Activated CD4-positive, alpha-beta memory T cell treated with anti-CD3 and anti-CD28 coated beads for 36 hours (primary cell): ENCODE results near the gene S100A6. TPM values are rescaled to one million over a fixed set of nuclear protein-coding genes. Genes with fewer than 3 reads are reported as not detected.

Experiments used
- CTCF ChIA-PET: fragments of 350-600 bp; sonication (Branson Sonifier 250); formaldehyde crosslinking; loops from one replicate; lab custom pipeline; 2021; ENCODE audit warnings: antibody characterized with exemption, inconsistent platforms; lab: Charles Lee
- POLR2A ChIA-PET: fragments of 350-600 bp; sonication (Branson Sonifier 250); formaldehyde crosslinking; loops from one replicate; lab custom pipeline; 2021; ENCODE audit warnings: antibody characterized with exemption; lab: Charles Lee
- DNase-seq: peaks from one replicate; pipeline ENCODE4 v3.0.0-alpha.2; 2020
- H3K27ac Mint-ChIP-seq: one replicate; pipeline ENCODE4 v1.8.0; 2021; ENCODE audit warnings: mixed read lengths
- H3K27me3 Mint-ChIP-seq: one replicate; pipeline ENCODE4 v1.8.0; 2021; ENCODE audit warnings: mixed read lengths
- H3K36me3 Mint-ChIP-seq: one replicate; pipeline ENCODE4 v1.8.0; 2021; ENCODE audit warnings: mixed read lengths
- H3K4me1 Mint-ChIP-seq: one replicate; pipeline ENCODE4 v1.8.0; 2021; ENCODE audit warnings: low read depth, mixed read lengths
- H3K4me3 Mint-ChIP-seq: one replicate; pipeline ENCODE4 v1.8.0; 2021; ENCODE audit warnings: mild to moderate bottlenecking, mixed read lengths
- H3K9me3 Mint-ChIP-seq: one replicate; pipeline ENCODE4 v1.8.0; 2021; ENCODE audit warnings: mixed read lengths
- intact Hi-C: fragments of 100-400 bp; cut with micrococcal nuclease; formaldehyde crosslinking; loops from one replicate; pipeline ENCODE4 v1.15.1; 2023
- total RNA-seq, 2 experiments: library from RNA; stranded (reverse); gene quantifications; one replicate each; pipeline ENCODE4 v1.2.3, GENCODE V29; 2021

The S100A6 gene
- total RNA-seq, 2 experiments from 2014 or later = 503 to 513 TPM

GRCh38 chr1:153494976-153495535 is 40.7 kb downstream of the S100A6 start:
- no peaks in the 10 kb centered on the region for H3K4me1 Mint-ChIP-seq
- H3K36me3 Mint-ChIP-seq = no peaks in the 10 kb centered on the region
- intact Hi-C loops = loop anchor here (1.0 kb wide), 2 partner anchors 30 to 143 kb away; no protein-coding TSS in a partner anchor
- H3K4me3 Mint-ChIP-seq = no peak overlapping the region
- H3K27me3 Mint-ChIP-seq = peaks cover 21% of the 10 kb centered on the region
- peak; percentile 83 for DNase-seq
- ChIA-PET POLR2A (no interaction called here), CTCF (interaction anchor here (0.6 to 5.8 kb wide), 36 partner anchors 10 to 840 kb away, joined by 3 to 186 read pairs (median 4); partner anchors contain the start of gene S100A9)
- H3K27ac Mint-ChIP-seq = no peak overlapping the region
- no peaks in the 10 kb centered on the region for H3K9me3 Mint-ChIP-seq

GRCh38 chr1:153493343-153493960 is 42.3 kb downstream of the S100A6 start:
- Mint-ChIP-seq H3K9me3 (no peaks in the 10 kb centered on the region), H3K36me3 (no peaks in the 10 kb centered on the region), H3K27ac (no peak overlapping the region), H3K4me3 (no peak overlapping the region), H3K27me3 (peaks cover 16% of the 10 kb centered on the region), H3K4me1 (no peaks in the 10 kb centered on the region)
- ChIA-PET POLR2A (no interaction called here), CTCF (interaction anchor here (1.3 to 5.8 kb wide), 7 partner anchors 11 to 139 kb away, joined by 5 to 186 read pairs (median 15); partner anchors contain the start of gene S100A9)
- DNase-seq = no peak
- intact Hi-C loops = no loop called here

GRCh38 chr1:153490272-153491051 is 45.3 kb downstream of the S100A6 start:
- H3K27me3 Mint-ChIP-seq = peaks cover 13% of the 10 kb centered on the region
- peak; percentile 16 for DNase-seq
- no peak overlapping the region for H3K27ac Mint-ChIP-seq
- no peaks in the 10 kb centered on the region for H3K4me1 Mint-ChIP-seq
- ChIA-PET CTCF (interaction anchor here (2.8 kb wide), 1 partner anchor 138 kb away, joined by 10 read pairs; no protein-coding TSS in a partner anchor), POLR2A (no interaction called here)
- intact Hi-C loops = no loop called here
- no peaks in the 10 kb centered on the region for H3K36me3 Mint-ChIP-seq
- H3K4me3 Mint-ChIP-seq = no peak overlapping the region
- H3K9me3 Mint-ChIP-seq = no peaks in the 10 kb centered on the region

- CTCF ChIA-PET = interaction anchor here (1.1 kb wide), 1 partner anchor 136 kb away, joined by 3 read pairs; no protein-coding TSS in a partner anchor
- H3K27ac Mint-ChIP-seq = no peak overlapping the region
- H3K36me3 Mint-ChIP-seq = no peaks in the 10 kb centered on the region
- H3K4me1 Mint-ChIP-seq = no peaks in the 10 kb centered on the region
- POLR2A ChIA-PET = no interaction called here
- intact Hi-C loops = no loop called here
- peaks cover 21% of the 10 kb centered on the region for H3K27me3 Mint-ChIP-seq
- DNase-seq = no peak
- no peaks in the 10 kb centered on the region for H3K9me3 Mint-ChIP-seq
- H3K4me3 Mint-ChIP-seq = no peak overlapping the region
Observed at GRCh38 chr1:153488731-153489130, 47.1 kb downstream of the S100A6 start.

GRCh38 chr1:153487707-153488106 is 48.1 kb downstream of the S100A6 start:
- no peaks in the 10 kb centered on the region for H3K36me3 Mint-ChIP-seq
- H3K27ac Mint-ChIP-seq = no peak overlapping the region
- ChIA-PET CTCF (interaction anchor here (1.1 kb wide), 2 partner anchors 22 to 135 kb away, joined by 3 to 4 read pairs; no protein-coding TSS in a partner anchor), POLR2A (no interaction called here)
- intact Hi-C loops = no loop called here
- no peaks in the 10 kb centered on the region for H3K4me1 Mint-ChIP-seq
- no peaks in the 10 kb centered on the region for H3K9me3 Mint-ChIP-seq
- no peak overlapping the region for H3K4me3 Mint-ChIP-seq
- H3K27me3 Mint-ChIP-seq = peaks cover 25% of the 10 kb centered on the region
- DNase-seq = no peak

- H3K4me3 Mint-ChIP-seq = no peak overlapping the region
- no peaks in the 10 kb centered on the region for H3K9me3 Mint-ChIP-seq
- DNase-seq = no peak
- no peaks in the 10 kb centered on the region for H3K36me3 Mint-ChIP-seq
- ChIA-PET POLR2A (no interaction called here), CTCF (interaction anchor here (2.9 kb wide), 1 partner anchor 10 kb away, joined by 19 read pairs; no protein-coding TSS in a partner anchor)
- H3K27me3 Mint-ChIP-seq = peaks cover 31% of the 10 kb centered on the region
- intact Hi-C loops = no loop called here
- H3K27ac Mint-ChIP-seq = no peak overlapping the region
- H3K4me1 Mint-ChIP-seq = no peaks in the 10 kb centered on the region
Observed at GRCh38 chr1:153485863-153486262, 49.9 kb downstream of the S100A6 start.

Other genes starting within 250 kb of the S100A6 start
- gene PGLYRP3, start 223.0 kb downstream of the S100A6 start, total RNA-seq = not detected
- not detected for gene PGLYRP4, start 187.2 kb downstream of the S100A6 start, total RNA-seq
- not detected for gene S100A9, start 178.1 kb downstream of the S100A6 start, total RNA-seq
- not detected for gene S100A12, start 160.4 kb downstream of the S100A6 start, total RNA-seq
- not detected for gene S100A8, start 144.9 kb downstream of the S100A6 start, total RNA-seq
- not detected for gene S100A7A, start 119.5 kb downstream of the S100A6 start, total RNA-seq
- not detected for gene S100A7, start 75.3 kb downstream of the S100A6 start, total RNA-seq
- 1 to 10 TPM; 3.3 to 4.0 TPM for gene S100A5, start 4.9 kb upstream of the S100A6 start, total RNA-seq
- gene S100A4, start 9.8 kb upstream of the S100A6 start, total RNA-seq = 100 to 1,000 TPM; 352 to 382 TPM
- gene S100A3, start 13.3 kb upstream of the S100A6 start, total RNA-seq = not detected
- 1 to 10 TPM; 3.5 to 5.3 TPM for gene S100A2, start 29.9 kb upstream of the S100A6 start, total RNA-seq
- gene S100A16, start 77.1 kb upstream of the S100A6 start, total RNA-seq = not detected
- gene S100A14, start 80.3 kb upstream of the S100A6 start, total RNA-seq = under 1 TPM; 0.26 to 0.46 TPM
- gene S100A13, start 91.5 kb upstream of the S100A6 start, total RNA-seq = 10 to 100 TPM; 11.6 to 13.6 TPM
- not detected for gene S100A1, start 92.4 kb upstream of the S100A6 start, total RNA-seq
- gene CHTOP, start 98.1 kb upstream of the S100A6 start, total RNA-seq = 10 to 100 TPM; 92.5 to 94.7 TPM
- 10 to 100 TPM; 31.3 to 32.1 TPM for gene SNAPIN, start 122.7 kb upstream of the S100A6 start, total RNA-seq
- 100 to 1,000 TPM; 315 to 323 TPM for gene ILF2, start 135.0 kb upstream of the S100A6 start, total RNA-seq
- gene NPR1, start 142.7 kb upstream of the S100A6 start, total RNA-seq = under 1 TPM; 0.05 to 0.07 TPM
- gene INTS3, start 192.1 kb upstream of the S100A6 start, total RNA-seq = 10 to 100 TPM; 45.5 to 47.7 TPM
- 1 to 10 TPM; 5.9 to 7.8 TPM for gene SLC27A3, start 239.4 kb upstream of the S100A6 start, total RNA-seq